HFF-Myc (cell line): Measurements from ENCODE around the gene PPP6R3.

ENCODE experiments used
- DNase-seq: peaks from one replicate; pipeline ENCODE4 v3.0.0-alpha.2; 2011; ENCODE audit warnings: low read depth; ENCODE audit errors: extremely low read depth
- H3K4me3 ChIP-seq: replicated peaks from 2 replicates; pipeline ENCODE4 v1.5.1; 2011; ENCODE audit warnings: low read depth, mild to moderate bottlenecking, control low read depth, low read length
- CTCF ChIP-seq: IDR thresholded peaks from 2 replicates; pipeline ENCODE4 v1.5.1; 2012; ENCODE audit warnings: mild to moderate bottlenecking, low read depth, low read length, control low read depth; ENCODE audit errors: missing control alignments

PPP6R3 gene

GRCh38 chr11:68564261-68564660 lies 103.7 kb downstream of the PPP6R3 start:
- DNase-seq: no peak
- no peak overlapping the region for H3K4me3 ChIP-seq
- no peak for TF ChIP-seq CTCF

- no peak for DNase-seq
- no peak for TF ChIP-seq CTCF
Measured at GRCh38 chr11:68565768-68566167, 105.2 kb downstream of the PPP6R3 start.

GRCh38 chr11:68567553-68567952 lies 107.0 kb downstream of the PPP6R3 start:
- no peak overlapping the region for H3K4me3 ChIP-seq
- TF ChIP-seq CTCF: no peak
- no peak for DNase-seq

More at GRCh38 chr11:68565768-68566167, 105.2 kb downstream of the PPP6R3 start:
- no peak overlapping the region for H3K4me3 ChIP-seq

GRCh38 chr11:68569357-68569756 lies 108.8 kb downstream of the PPP6R3 start:
- no peak for DNase-seq
- no peak for TF ChIP-seq CTCF
- H3K4me3 ChIP-seq: no peak overlapping the region

GRCh38 chr11:68570691-68571090 lies 110.1 kb downstream of the PPP6R3 start:
- TF ChIP-seq CTCF: no peak
- H3K4me3 ChIP-seq: no peak overlapping the region
- DNase-seq: no peak

- DNase-seq: no peak
- TF ChIP-seq CTCF: no peak
- H3K4me3 ChIP-seq: no peak overlapping the region
Measured at GRCh38 chr11:68574308-68574707, 113.8 kb downstream of the PPP6R3 start.

- no peak for DNase-seq
- no peak for TF ChIP-seq CTCF
- no peak overlapping the region for H3K4me3 ChIP-seq
Measured at GRCh38 chr11:68575025-68575665, 114.6 kb downstream of the PPP6R3 start.
